ENCODE results near the gene CLRN1.
A peak's percentile ranks its signal among the peaks of the same experiment; 100 is the strongest.

CLRN1 gene

GRCh38 chr3:150933473-150933995 lies 39.0 kb downstream of the CLRN1 start:
- no peak for TF ChIP-seq CTCF (IDR thresholded peaks at IDR 0.05; ENCODE audit: extremely low read depth, missing control alignments)
- no peak for DNase-seq (ENCODE audit: low spot score)

- no peak for DNase-seq (ENCODE audit: low spot score)
- no peak for TF ChIP-seq CTCF (IDR thresholded peaks at IDR 0.05; ENCODE audit: extremely low read depth, missing control alignments)
Measured at GRCh38 chr3:150931745-150932144, 40.8 kb downstream of the CLRN1 start.

- no peak for TF ChIP-seq CTCF (IDR thresholded peaks at IDR 0.05; ENCODE audit: extremely low read depth, missing control alignments)
Measured at GRCh38 chr3:150930839-150931238, 41.7 kb downstream of the CLRN1 start.

GRCh38 chr3:150928234-150928633 lies 44.3 kb downstream of the CLRN1 start:
- DNase-seq (ENCODE audit: low spot score) = no peak
- no peak for TF ChIP-seq CTCF (IDR thresholded peaks at IDR 0.05; ENCODE audit: extremely low read depth, missing control alignments)

More at GRCh38 chr3:150930839-150931238, 41.7 kb downstream of the CLRN1 start:
- DNase-seq (ENCODE audit: low spot score) = no peak

- no peak for TF ChIP-seq CTCF (IDR thresholded peaks at IDR 0.05; ENCODE audit: extremely low read depth, missing control alignments)
- DNase-seq (ENCODE audit: low spot score) = no peak
Measured at GRCh38 chr3:150926328-150926727, 46.2 kb downstream of the CLRN1 start.

- peak; percentile 67 for DNase-seq (ENCODE audit: low spot score)
Measured at GRCh38 chr3:150925751-150926201, 46.8 kb downstream of the CLRN1 start.

GRCh38 chr3:150922611-150923010 lies 49.9 kb downstream of the CLRN1 start:
- DNase-seq (ENCODE audit: low spot score) = no peak
- TF ChIP-seq CTCF (IDR thresholded peaks at IDR 0.05; ENCODE audit: extremely low read depth, missing control alignments) = no peak

More at GRCh38 chr3:150925751-150926201, 46.8 kb downstream of the CLRN1 start:
- peak; percentile 67 for TF ChIP-seq CTCF (IDR thresholded peaks at IDR 0.05; ENCODE audit: extremely low read depth, missing control alignments)
